ENCODE measurements around the gene CACNA1G.
A peak's percentile ranks its signal among the peaks of the same experiment; 100 is the strongest.

Gene CACNA1G

GRCh38 chr17:50534222-50534978 is 26.1 kb upstream of the CACNA1G start:
- no peak for DNase-seq

GRCh38 chr17:50534979-50535326 is 25.6 kb upstream of the CACNA1G start:
- DNase-seq: no peak

- DNase-seq: no peak
Observed at GRCh38 chr17:50535407-50535806, 25.1 kb upstream of the CACNA1G start.

- no peak for DNase-seq
Observed at GRCh38 chr17:50536683-50537646, 23.6 kb upstream of the CACNA1G start.

GRCh38 chr17:50537721-50538548 is 22.6 kb upstream of the CACNA1G start:
- no peak for DNase-seq

- DNase-seq: no peak
Observed at GRCh38 chr17:50538549-50539410, 21.7 kb upstream of the CACNA1G start.

GRCh38 chr17:50539762-50540559 is 20.6 kb upstream of the CACNA1G start:
- DNase-seq: no peak

GRCh38 chr17:50540560-50541401 is 19.7 kb upstream of the CACNA1G start:
- no peak for DNase-seq

- DNase-seq: no peak
Observed at GRCh38 chr17:50541402-50541715, 19.2 kb upstream of the CACNA1G start.

- no peak for DNase-seq
Observed at GRCh38 chr17:50541716-50542688, 18.5 kb upstream of the CACNA1G start.

- no peak for DNase-seq
Observed at GRCh38 chr17:50542795-50543774, 17.4 kb upstream of the CACNA1G start.

- DNase-seq: no peak
Observed at GRCh38 chr17:50544516-50544915, 16.0 kb upstream of the CACNA1G start.

GRCh38 chr17:50545311-50545710 is 15.2 kb upstream of the CACNA1G start:
- DNase-seq: no peak

- DNase-seq: no peak
Observed at GRCh38 chr17:50546701-50547034, 13.8 kb upstream of the CACNA1G start.

GRCh38 chr17:50547035-50547735 is 13.3 kb upstream of the CACNA1G start, which contains the start of gene SPATA20:
SPATA20 (plus strand) TSS chr17:50547174; CDS start chr17:50547209, 35 bp downstream.
- DNase-seq: peak; percentile 71

GRCh38 chr17:50547736-50548083 is 12.8 kb upstream of the CACNA1G start:
- no peak for DNase-seq

GRCh38 chr17:50548831-50549230 is 11.7 kb upstream of the CACNA1G start:
- no peak for DNase-seq
